Stimulated activated naive B cell treated with anti-CD40 and anti-IgM and Interleukin-4, amounts not matched to agents 10 μg/mL and 1 μg/mL and 100 μg/mL, for 72 hours (primary cell): Measurements from ENCODE around the gene KPNA6.

Source experiments
- ATAC-seq, 2 donors: fragments of 150-1000 bp; cut with Tn5 transposase; replicated peaks; 2 replicates each; pipeline ENCODE4 v1.10.0; 2021; ENCODE audit warnings: moderate library complexity in 1 of 2
- DNase-seq: peaks from one replicate; pipeline ENCODE4 v3.0.0; 2021
- H3K27ac Mint-ChIP-seq: one replicate; pipeline ENCODE4 v1.8.0; 2022; ENCODE audit warnings: mild to moderate bottlenecking, mixed read lengths
- H3K27me3 Mint-ChIP-seq, 2 donors: one replicate each; pipeline ENCODE4 v1.8.0; 2022; ENCODE audit warnings: mixed read lengths in 2 of 2
- H3K36me3 Mint-ChIP-seq, 2 donors: one replicate each; pipeline ENCODE4 v1.8.0; 2022; ENCODE audit warnings: mixed read lengths in 2 of 2, mild to moderate bottlenecking in 1 of 2
- H3K4me1 Mint-ChIP-seq, 2 donors: one replicate each; pipeline ENCODE4 v1.8.0; 2022; ENCODE audit warnings: mixed read lengths in 2 of 2, mild to moderate bottlenecking in 1 of 2
- H3K4me3 Mint-ChIP-seq, 2 donors: one replicate each; pipeline ENCODE4 v1.8.0; 2022; ENCODE audit warnings: mild to moderate bottlenecking in 2 of 2, mixed read lengths in 2 of 2, moderate library complexity in 1 of 2
- H3K9me3 Mint-ChIP-seq, 2 donors: one replicate each; pipeline ENCODE4 v1.8.0; 2022; ENCODE audit warnings: mixed read lengths in 2 of 2, mild to moderate bottlenecking in 1 of 2

The KPNA6 gene

DNA sequence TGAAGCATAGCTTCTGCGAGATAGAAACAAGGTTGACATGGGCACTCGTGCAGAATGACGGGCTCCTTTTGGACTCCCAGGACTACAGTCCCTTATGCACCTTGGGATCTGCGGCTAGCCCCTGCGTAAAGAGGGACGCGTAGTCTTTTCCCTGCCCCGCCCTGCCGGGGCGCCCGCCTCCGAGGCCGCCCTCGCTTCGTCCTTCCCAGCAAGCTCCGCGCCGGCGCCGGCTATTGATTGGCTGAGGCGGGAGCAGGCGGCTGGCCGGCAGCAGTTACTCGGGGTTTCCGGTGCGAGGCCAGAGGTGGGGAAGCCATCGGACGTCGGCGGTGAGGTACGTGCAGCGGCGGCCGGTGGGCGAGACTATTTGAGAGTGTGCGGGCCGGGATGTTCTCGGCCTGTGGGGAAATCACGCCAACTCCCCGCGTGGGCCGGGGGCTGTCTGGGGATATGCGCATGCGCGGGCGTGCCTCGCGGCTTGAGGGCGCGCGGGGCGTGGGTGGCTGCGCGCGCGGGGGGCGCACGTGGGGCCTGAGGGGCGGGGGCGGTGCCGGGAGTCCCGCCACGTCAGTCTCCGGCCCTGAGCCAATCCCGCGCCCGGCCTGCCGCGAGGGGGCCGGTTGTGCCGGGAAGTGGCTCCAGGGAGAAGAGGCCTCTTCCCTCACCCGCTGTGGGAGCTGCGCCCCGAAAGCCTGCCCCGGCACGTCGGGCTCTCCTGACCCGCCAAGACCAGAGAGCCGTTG, 71.8 kb downstream of the KPNA6 start, which contains the start of gene TXLNA:
Gene TXLNA, plus strand, starts transcription at position 233 of the 743 bp plus-strand sequence. CDS start 671 bp downstream, outside the sequence.
- DNase-seq, result peak; percentile 89
- Mint-ChIP-seq H3K36me3 (peaks cover 31 to 38% of the 10 kb centered on the region in 2 donors), H3K27ac (peak within 1 kb of the TSS; percentile 100), H3K4me3 (peak within 1 kb of the TSS; percentile 89 to 98), H3K9me3 (no peaks in the 10 kb centered on the region), H3K4me1 (peaks cover 30 to 52% of the 10 kb centered on the region in 2 donors), H3K27me3 (no peaks in the 10 kb centered on the region)
- ATAC-seq, result peak; percentile 93 to 94

DNA sequence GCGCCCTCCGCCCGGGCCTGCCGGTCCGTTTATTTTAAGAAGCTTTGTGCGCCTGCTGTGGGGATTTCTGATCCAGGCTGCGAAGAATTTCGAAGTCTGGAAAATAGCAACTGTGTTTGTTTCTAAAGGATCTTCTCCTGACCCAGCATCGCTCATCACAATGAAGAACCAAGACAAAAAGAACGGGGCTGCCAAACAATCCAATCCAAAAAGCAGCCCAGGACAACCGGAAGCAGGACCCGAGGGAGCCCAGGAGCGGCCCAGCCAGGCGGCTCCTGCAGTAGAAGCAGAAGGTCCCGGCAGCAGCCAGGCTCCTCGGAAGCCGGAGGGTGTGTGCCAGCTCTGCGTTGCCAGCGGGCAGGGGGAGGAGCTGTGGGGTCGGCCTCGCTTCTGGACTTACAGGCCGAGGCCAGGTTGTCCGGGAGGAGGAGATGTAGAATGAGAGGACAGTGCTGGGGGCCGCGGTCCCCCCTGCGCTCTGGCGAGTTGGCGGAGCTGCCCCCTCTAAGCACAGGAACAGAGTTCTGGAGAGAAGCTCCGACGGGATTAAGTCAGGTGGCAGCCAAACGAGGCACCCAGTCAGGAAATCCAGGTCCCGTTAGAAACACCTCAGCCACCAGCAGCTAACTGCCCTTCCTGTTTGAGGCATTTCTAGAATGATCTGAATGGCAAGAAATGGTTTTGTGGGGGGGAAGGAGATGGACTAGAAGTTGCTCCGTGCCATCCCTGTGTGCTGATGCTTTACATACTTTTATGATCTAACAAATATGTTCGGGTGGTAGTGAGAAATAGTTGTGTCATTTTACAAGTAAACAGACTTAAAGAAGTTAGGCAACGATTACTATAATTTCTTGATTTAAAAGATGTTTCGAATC, 72.6 kb downstream of the KPNA6 start:
- peak overlapping the region; percentile 89 to 98 for H3K4me3 Mint-ChIP-seq
- H3K36me3 Mint-ChIP-seq, result peaks cover 35 to 43% of the 10 kb centered on the region in 2 donors
- no peaks in the 10 kb centered on the region for H3K27me3 Mint-ChIP-seq
- DNase-seq (peak; percentile 26), ATAC-seq (peak; percentile 32 to 38)
- H3K9me3 Mint-ChIP-seq, result no peaks in the 10 kb centered on the region
- H3K27ac Mint-ChIP-seq, result peak overlapping the region; percentile 96
- peaks cover 32 to 54% of the 10 kb centered on the region in 2 donors for H3K4me1 Mint-ChIP-seq

DNA sequence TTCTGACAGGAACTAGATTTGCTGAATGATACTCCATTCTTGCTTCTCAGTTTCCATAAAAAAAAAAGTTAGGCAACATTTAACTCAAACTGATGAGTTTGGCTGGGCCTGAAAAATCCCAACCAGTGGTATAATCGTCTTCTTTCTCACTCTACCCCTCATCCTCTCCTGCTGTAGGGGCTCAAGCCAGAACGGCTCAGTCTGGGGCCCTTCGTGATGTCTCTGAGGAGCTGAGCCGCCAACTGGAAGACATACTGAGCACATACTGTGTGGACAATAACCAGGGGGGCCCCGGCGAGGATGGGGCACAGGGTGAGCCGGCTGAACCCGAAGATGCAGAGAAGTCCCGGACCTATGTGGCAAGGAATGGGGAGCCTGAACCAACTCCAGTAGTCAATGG, 73.2 kb downstream of the KPNA6 start:
- Mint-ChIP-seq H3K4me3 (peak overlapping the region; percentile 89 to 98), H3K9me3 (no peaks in the 10 kb centered on the region), H3K27ac (peak overlapping the region; percentile 77), H3K4me1 (peaks cover 34 to 57% of the 10 kb centered on the region in 2 donors), H3K36me3 (peaks cover 36 to 46% of the 10 kb centered on the region in 2 donors), H3K27me3 (no peaks in the 10 kb centered on the region)
- ATAC-seq (no peak), DNase-seq (no peak)

DNA sequence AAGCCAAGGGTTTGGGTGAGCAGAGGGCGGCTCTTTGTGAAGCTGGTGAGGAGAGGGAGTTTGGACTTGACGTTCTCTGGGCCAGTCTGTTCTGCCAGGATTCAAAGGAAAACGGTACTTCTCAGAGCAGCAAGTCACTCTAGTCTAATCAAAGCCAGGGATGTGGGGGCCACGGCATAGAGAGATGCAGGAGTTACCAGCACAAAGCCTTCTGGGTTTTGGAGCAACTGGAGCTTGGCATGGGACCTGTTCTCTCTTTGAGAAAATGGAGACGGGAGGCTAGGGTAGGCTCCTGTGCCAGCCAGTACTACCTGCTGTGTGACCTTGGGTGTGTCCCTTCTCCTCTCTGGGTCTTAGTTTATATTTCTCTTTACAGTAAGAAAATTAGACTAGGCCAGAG, 73.7 kb downstream of the KPNA6 start:
- Mint-ChIP-seq H3K4me3 (peak overlapping the region; percentile 89 to 98), H3K4me1 (peaks cover 39 to 62% of the 10 kb centered on the region in 2 donors), H3K27me3 (no peaks in the 10 kb centered on the region), H3K36me3 (peaks cover 41 to 51% of the 10 kb centered on the region in 2 donors), H3K9me3 (no peaks in the 10 kb centered on the region), H3K27ac (peak overlapping the region; percentile 77)
- no peak for ATAC-seq
- no peak for DNase-seq

DNA sequence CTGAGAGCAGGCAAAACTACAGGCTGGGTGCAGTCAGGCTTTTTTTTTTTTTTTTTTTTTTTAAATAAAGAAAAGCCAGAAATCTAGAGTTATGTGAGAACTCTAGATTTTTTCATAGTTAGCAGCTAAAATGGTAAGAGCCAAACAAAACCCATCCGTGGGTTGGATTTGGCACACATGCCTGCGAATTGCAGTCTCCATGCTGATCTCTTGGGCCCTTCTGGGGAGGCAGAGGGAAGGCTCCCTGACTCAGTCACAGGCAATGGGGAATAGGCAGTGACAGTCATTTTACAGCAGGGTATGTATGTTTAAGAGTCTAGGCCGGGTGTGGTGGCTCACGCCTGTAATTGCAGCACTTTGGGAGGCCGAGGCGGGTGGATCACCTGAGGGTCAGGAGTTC, 74.2 kb downstream of the KPNA6 start:
- DNase-seq (no peak), ATAC-seq (no peak)
- peaks cover 42 to 53% of the 10 kb centered on the region in 2 donors for H3K36me3 Mint-ChIP-seq
- H3K4me1 Mint-ChIP-seq, result peaks cover 40 to 64% of the 10 kb centered on the region in 2 donors
- no peaks in the 10 kb centered on the region for H3K9me3 Mint-ChIP-seq
- H3K27ac Mint-ChIP-seq, result no peak overlapping the region
- no peaks in the 10 kb centered on the region for H3K27me3 Mint-ChIP-seq
- peak overlapping the region; percentile 37 to 41 for H3K4me3 Mint-ChIP-seq

DNA sequence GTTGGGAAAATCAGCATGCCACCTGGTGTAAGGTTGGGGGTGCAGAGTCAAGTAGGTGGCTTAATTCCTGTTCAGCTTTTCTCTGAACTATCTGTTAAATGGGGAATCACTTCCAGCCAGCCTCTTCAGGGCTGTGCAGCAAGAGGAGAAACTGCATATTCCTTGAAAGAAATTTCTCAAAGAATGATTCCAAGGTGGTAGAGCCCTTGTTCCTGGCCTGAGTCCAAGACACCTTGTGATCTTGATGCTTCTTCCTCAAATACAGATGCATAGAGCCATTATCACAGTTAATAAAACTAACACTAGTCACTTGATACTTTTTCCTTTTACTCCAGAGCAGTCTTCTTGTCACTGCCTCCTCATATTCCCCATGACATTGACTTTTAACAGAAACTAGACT, 76.8 kb downstream of the KPNA6 start:
- DNase-seq (no peak), ATAC-seq (no peak)
- H3K36me3 Mint-ChIP-seq, result peaks cover 53 to 65% of the 10 kb centered on the region in 2 donors
- H3K4me1 Mint-ChIP-seq, result peaks cover 32 to 61% of the 10 kb centered on the region in 2 donors
- no peak overlapping the region for H3K27ac Mint-ChIP-seq
- no peak overlapping the region for H3K4me3 Mint-ChIP-seq
- no peaks in the 10 kb centered on the region for H3K27me3 Mint-ChIP-seq
- H3K9me3 Mint-ChIP-seq, result no peaks in the 10 kb centered on the region

DNA sequence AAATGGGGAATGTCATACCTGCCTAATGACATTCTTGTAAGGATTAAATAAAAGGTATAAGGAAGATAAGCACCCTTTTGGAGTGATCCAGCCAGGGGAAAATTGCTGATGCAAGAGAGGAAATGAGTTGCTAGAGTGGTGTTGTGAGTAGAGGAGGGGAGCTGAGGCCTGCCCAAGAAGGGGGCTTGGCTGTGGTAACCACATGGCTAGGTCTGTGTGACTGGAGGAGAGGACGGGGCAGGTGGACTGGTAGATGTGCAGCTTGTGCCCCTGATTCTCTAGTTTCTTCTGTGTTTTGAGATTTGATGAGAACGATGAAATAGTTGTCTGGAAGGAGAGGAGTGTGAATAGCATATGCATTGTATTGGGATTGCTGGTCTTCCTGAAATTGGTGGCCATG, 78.2 kb downstream of the KPNA6 start:
- DNase-seq (no peak), ATAC-seq (no peak)
- Mint-ChIP-seq H3K27me3 (no peaks in the 10 kb centered on the region), H3K4me1 (peaks cover 26 to 49% of the 10 kb centered on the region in 2 donors), H3K27ac (no peak overlapping the region), H3K36me3 (peaks cover 47 to 60% of the 10 kb centered on the region in 2 donors), H3K4me3 (no peak overlapping the region), H3K9me3 (no peaks in the 10 kb centered on the region)

DNA sequence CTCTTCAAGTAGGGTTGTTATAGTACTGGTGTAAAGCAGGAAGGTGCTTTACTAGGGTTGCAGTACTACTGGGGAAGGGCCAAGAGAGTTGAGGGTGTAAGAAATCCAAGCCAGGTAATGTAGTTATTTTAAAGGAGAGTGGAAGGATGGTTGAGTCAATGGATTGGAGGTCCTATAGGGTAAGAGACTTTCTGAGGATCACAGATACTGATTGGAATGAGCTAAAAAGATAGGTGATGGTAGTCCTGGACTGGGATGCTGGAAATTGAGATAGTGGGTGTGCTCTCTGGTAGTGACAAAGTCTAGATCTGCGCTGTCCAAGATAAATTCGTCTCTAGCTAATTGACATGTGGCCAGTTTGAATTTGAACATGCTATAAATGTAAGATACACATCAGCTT, 78.6 kb downstream of the KPNA6 start:
- Mint-ChIP-seq H3K4me3 (no peak overlapping the region), H3K9me3 (no peaks in the 10 kb centered on the region), H3K27ac (no peak overlapping the region), H3K36me3 (peaks cover 44 to 60% of the 10 kb centered on the region in 2 donors), H3K4me1 (peaks cover 22 to 45% of the 10 kb centered on the region in 2 donors), H3K27me3 (no peaks in the 10 kb centered on the region)
- no peak for DNase-seq
- no peak for ATAC-seq

DNA sequence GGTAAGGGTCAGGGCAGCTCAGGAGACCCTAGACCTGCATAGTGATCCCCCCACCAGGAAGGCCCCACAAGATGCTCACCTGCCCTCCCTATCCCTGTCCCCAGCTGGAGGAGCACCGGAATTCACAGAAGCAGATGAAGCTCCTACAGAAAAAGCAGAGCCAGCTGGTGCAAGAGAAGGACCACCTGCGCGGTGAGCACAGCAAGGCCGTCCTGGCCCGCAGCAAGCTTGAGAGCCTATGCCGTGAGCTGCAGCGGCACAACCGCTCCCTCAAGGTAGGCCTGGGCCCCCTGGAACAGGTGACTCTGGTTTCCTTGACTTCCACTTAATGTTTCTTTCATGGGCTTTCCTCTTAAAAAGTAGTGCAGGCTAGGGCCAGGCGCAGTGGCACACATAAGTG, 80.0 kb downstream of the KPNA6 start:
- Mint-ChIP-seq H3K9me3 (no peaks in the 10 kb centered on the region), H3K4me1 (peaks cover 21 to 35% of the 10 kb centered on the region in 2 donors), H3K27me3 (no peaks in the 10 kb centered on the region), H3K36me3 (peaks cover 53 to 63% of the 10 kb centered on the region in 2 donors), H3K27ac (no peak overlapping the region), H3K4me3 (no peak overlapping the region)
- DNase-seq (no peak), ATAC-seq (no peak)

DNA sequence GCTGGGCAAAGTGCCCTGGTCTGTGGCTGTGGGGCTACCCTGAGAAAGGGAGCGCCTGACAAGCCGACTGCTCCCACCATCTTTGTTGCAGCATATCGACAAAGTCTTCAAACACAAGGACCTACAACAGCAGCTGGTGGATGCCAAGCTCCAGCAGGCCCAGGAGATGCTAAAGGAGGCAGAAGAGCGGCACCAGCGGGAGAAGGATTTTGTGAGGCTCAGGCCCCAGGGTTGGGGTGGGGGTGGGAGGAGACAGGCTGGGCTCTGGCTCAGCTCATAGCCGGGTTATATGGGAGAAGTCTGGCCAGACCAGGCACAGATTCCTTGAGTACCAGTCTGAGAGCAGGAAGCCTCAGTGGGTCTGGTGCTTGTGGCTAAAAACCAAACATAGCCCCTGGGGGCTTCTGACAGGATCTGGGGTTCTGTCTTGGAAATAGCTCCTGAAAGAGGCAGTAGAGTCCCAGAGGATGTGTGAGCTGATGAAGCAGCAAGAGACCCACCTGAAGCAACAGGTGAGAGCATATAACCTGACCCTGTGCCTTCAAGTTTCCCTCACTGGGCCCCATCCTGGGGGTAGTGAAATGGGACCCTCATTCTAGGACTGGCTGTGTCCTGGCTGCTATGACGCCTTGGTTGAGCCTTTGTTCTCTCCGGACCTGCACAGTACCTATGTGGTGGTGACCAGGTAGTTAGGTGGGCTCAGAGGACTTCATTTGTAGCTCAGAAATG, 84.5 kb downstream of the KPNA6 start:
- Mint-ChIP-seq H3K27ac (peak overlapping the region; percentile 47), H3K27me3 (no peaks in the 10 kb centered on the region), H3K9me3 (no peaks in the 10 kb centered on the region), H3K4me3 (no peak overlapping the region), H3K36me3 (peaks cover 59 to 72% of the 10 kb centered on the region in 2 donors), H3K4me1 (peaks cover 17 to 20% of the 10 kb centered on the region in 2 donors)
- DNase-seq, result no peak
- no peak for ATAC-seq

DNA sequence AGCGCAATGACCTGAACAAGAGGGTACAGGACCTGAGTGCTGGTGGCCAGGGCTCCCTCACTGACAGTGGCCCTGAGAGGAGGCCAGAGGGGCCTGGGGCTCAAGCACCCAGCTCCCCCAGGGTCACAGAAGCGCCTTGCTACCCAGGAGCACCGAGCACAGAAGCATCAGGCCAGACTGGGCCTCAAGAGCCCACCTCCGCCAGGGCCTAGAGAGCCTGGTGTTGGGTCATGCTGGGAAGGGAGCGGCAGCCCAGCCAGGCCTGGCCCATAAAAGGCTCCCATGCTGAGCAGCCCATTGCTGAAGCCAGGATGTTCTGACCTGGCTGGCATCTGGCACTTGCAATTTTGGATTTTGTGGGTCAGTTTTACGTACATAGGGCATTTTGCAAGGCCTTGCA, 87.1 kb downstream of the KPNA6 start:
- DNase-seq (no peak), ATAC-seq (no peak)
- H3K9me3 Mint-ChIP-seq, result no peaks in the 10 kb centered on the region
- no peaks in the 10 kb centered on the region for H3K27me3 Mint-ChIP-seq
- peak overlapping the region; percentile 73 for H3K27ac Mint-ChIP-seq
- H3K4me3 Mint-ChIP-seq, result no peak overlapping the region
- H3K4me1 Mint-ChIP-seq, result peaks cover 31 to 39% of the 10 kb centered on the region in 2 donors
- peaks cover 55 to 67% of the 10 kb centered on the region in 2 donors for H3K36me3 Mint-ChIP-seq

DNA sequence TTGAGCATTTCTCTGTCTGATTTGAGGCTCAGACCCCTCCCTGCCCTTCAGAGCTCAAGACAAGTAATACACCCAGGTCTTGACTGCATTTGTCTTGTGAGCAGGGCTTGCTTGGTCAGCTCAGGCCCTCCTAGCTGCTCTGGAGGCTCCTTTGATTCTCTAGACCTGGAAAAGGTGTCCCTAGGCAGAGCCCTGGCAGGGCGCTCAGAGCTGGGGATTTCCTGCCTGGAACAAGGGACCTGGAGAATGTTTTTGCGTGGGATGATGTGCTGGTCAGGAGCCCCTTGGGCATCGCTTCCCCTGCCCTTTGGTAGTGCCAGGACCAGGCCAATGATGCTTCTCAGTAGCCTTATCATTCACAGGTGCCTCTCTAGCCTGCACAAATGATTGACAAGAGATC, 87.7 kb downstream of the KPNA6 start:
- DNase-seq (no peak), ATAC-seq (no peak)
- Mint-ChIP-seq H3K4me1 (peaks cover 34 to 44% of the 10 kb centered on the region in 2 donors), H3K27ac (peak overlapping the region; percentile 73), H3K4me3 (no peak overlapping the region), H3K9me3 (no peaks in the 10 kb centered on the region), H3K36me3 (peaks cover 53 to 64% of the 10 kb centered on the region in 2 donors), H3K27me3 (no peaks in the 10 kb centered on the region)

DNA sequence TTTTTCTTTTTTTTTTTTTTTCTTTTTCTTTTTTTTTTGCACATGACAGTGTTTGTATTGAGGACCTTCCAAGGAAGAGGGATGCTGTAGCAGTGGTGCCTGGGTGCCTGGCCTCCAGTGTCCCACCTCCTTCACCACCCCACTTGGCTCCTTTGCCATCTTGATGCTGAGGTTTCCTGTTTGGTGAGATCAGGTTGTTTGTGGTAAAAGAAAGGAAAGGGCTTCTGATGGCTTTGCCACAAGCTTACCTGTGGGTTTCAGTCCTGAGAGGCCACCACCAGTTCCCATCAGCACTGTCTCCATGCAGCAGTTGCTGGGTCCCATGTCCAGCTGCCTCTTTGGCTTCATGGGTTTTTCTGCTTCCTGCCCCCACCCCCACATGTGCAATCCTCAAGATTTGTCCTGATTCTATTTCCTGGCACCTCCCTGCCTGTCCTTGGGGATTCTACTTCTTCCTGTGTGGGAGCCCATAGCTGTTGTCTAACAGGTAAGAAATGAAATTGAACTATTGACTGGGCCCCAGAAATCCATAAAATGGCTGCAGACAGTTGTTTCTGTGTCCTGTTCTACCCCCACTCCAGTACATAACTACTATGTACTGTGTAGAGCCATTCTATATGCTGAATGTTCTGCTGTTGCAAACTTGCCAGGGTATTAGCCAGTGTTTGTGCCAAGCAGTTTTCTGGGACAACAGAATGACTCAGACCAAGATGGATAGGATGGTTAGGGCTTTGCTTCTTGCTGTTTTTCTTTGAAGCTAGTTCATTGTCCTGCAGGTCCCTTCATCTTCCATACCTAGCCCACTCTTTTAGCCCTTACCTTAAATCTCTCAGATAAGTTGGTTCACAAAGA, 88.3 kb downstream of the KPNA6 start:
- no peak for DNase-seq
- Mint-ChIP-seq H3K4me1 (peaks cover 34 to 47% of the 10 kb centered on the region in 2 donors), H3K27ac (no peak overlapping the region), H3K36me3 (peaks cover 53 to 61% of the 10 kb centered on the region in 2 donors), H3K9me3 (no peaks in the 10 kb centered on the region), H3K4me3 (no peak overlapping the region), H3K27me3 (no peaks in the 10 kb centered on the region)
- no peak for ATAC-seq
